ENCODE measurements around the gene MYO15B. TPM values are rescaled to one million over a fixed set of nuclear protein-coding genes. Genes with fewer than 3 reads are reported as not detected.

Gene MYO15B
- total and polyA plus RNA-seq, 2 experiments from 2014 or later, result 1.3 to 7.2 TPM

DNA sequence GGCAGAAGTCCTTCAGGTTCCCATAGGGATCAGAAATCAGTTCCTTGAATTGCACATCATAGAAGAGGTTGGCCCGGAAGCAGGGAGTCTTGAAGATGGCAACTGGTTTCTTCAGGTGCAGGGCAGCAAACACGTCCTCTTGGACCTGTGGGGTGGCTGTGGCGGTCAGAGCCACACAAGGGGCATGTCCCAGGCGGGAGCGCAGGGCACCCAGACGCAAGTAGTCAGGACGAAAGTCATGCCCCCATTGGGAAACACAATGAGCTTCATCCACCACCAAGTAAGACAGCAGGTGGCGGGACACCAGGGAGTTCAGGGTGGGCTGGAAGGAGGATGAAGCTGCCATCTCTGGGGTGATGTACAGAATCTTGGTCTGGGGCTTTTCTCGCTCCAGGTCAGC, 74.9 kb downstream of the MYO15B start:
- no peak overlapping the region for H3K27ac ChIP-seq
- no peaks in the 10 kb centered on the region for H3F3A ChIP-seq (ENCODE audit: insufficient read depth)
- no peaks in the 10 kb centered on the region for H3K9me3 ChIP-seq (ENCODE audit: low read depth)
- H3K9ac ChIP-seq, result no peak overlapping the region
- H4K20me1 ChIP-seq (ENCODE audit: insufficient read depth), result no peaks in the 10 kb centered on the region
- no peak overlapping the region for H2AFZ ChIP-seq
- no peak for DNase-seq
- no peak overlapping the region for H3K4me2 ChIP-seq (ENCODE audit: unreplicated experiment)
- peaks cover 7% of the 10 kb centered on the region; the same call in 1 of the 2 replicates for H3K4me1 ChIP-seq (ENCODE audit: insufficient read depth)
- 99 to 100% methylated on average over 9 of the region's 9 CpGs for WGBS, 2 experiments (ENCODE audit: low coverage in 1 of 2, low lambda C conversion rate in 2 of 2, missing lambda C conversion rate in 2 of 2)
- H3K9me2 ChIP-seq (ENCODE audit: insufficient read depth), result no peaks in the 10 kb centered on the region
- H3K36me3 ChIP-seq (ENCODE audit: low read depth), result no peaks in the 10 kb centered on the region; the same call in 1 of the 2 replicates
- TF ChIP-seq EZH2phosphoT487 (IDR thresholded peaks at IDR 0.05; ENCODE audit: insufficient read depth, low read depth) (no peak), EZH2 (IDR thresholded peaks at IDR 0.05; ENCODE audit: insufficient read depth, poor library complexity, severe bottlenecking) (no peak)
- H3K79me2 ChIP-seq (ENCODE audit: insufficient read depth), result peaks cover 27% of the 10 kb centered on the region
- H3K4me3 ChIP-seq, result no peak overlapping the region
- in situ Hi-C loops (cut with MboI), result no loop called here
- no peaks in the 10 kb centered on the region for H3K27me3 ChIP-seq (replicated peaks; ENCODE audit: insufficient read depth)

DNA sequence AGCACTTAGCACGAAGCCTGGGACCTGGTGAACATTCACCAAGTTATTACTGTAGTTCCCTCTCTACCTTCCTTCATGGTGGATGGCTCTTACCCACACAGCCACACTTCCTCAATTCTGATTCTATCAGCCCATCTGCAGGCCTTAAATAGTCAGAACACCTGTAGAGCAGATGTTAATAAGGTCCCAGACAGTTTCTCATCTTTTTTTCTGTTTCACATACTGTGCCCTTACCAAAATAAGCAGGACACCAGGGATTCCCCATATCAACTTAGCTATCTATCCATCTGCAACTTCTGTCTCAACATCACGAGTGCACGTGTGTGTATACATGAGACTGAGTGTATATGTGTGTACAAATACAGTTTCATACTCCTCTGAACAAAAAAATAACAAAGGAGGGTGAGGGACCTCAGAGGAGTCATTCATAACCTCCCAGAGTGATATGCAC, 76.5 kb downstream of the MYO15B start:
- Histone ChIP-seq H3K4me1 (ENCODE audit: insufficient read depth) (peaks cover 12% of the 10 kb centered on the region; the same call in 1 of the 2 replicates), H3K27ac (no peak overlapping the region), H3K9me3 (ENCODE audit: low read depth) (no peaks in the 10 kb centered on the region), H3K4me2 (ENCODE audit: unreplicated experiment) (no peak overlapping the region), H3K9ac (no peak overlapping the region), H3K27me3 (replicated peaks; ENCODE audit: insufficient read depth) (no peaks in the 10 kb centered on the region), H4K20me1 (ENCODE audit: insufficient read depth) (no peaks in the 10 kb centered on the region), H3F3A (ENCODE audit: insufficient read depth) (no peaks in the 10 kb centered on the region), H3K4me3 (no peak overlapping the region), H3K9me2 (ENCODE audit: insufficient read depth) (no peaks in the 10 kb centered on the region), H3K36me3 (ENCODE audit: low read depth) (peaks cover 5% of the 10 kb centered on the region; the same call in 1 of the 2 replicates), H3K79me2 (ENCODE audit: insufficient read depth) (peaks cover 43% of the 10 kb centered on the region), H2AFZ (no peak overlapping the region)
- 87 to 89% methylated on average over 3 of the region's 3 CpGs for WGBS, 2 experiments (ENCODE audit: low coverage in 1 of 2, low lambda C conversion rate in 2 of 2, missing lambda C conversion rate in 2 of 2)
- TF ChIP-seq EZH2 (IDR thresholded peaks at IDR 0.05; ENCODE audit: insufficient read depth, poor library complexity, severe bottlenecking) (no peak), EZH2phosphoT487 (IDR thresholded peaks at IDR 0.05; ENCODE audit: insufficient read depth, low read depth) (no peak)
- in situ Hi-C loops (cut with MboI), result no loop called here
- DNase-seq, result no peak

DNA sequence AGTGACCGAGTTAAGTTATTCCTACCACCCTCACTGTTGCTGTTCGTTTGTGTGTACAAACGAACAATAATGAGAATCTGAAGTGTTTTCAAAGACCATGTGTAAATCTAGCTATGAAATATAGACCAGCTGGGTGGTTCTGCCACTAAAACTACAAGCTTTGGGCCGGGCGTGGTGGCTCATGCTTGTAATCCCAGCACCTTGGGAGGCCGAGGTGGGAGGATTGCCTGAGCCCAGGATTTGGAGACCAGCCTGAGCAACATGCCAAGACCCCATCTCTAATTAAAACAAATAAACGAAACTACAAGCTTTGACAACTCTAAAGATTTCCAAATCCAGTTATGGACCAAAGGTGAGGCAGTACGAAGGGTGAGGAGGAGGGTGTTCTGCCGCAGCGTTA, 78.4 kb downstream of the MYO15B start:
- Histone ChIP-seq H3K4me3 (peak overlapping the region; percentile 91), H2AFZ (no peak overlapping the region), H3K27ac (no peak overlapping the region), H3K36me3 (ENCODE audit: low read depth) (peaks cover 23% of the 10 kb centered on the region), H4K20me1 (ENCODE audit: insufficient read depth) (no peaks in the 10 kb centered on the region), H3K79me2 (ENCODE audit: insufficient read depth) (peaks cover 62% of the 10 kb centered on the region), H3K9me2 (ENCODE audit: insufficient read depth) (no peaks in the 10 kb centered on the region), H3F3A (ENCODE audit: insufficient read depth) (no peaks in the 10 kb centered on the region), H3K4me1 (ENCODE audit: insufficient read depth) (peaks cover 12% of the 10 kb centered on the region; the same call in 1 of the 2 replicates), H3K4me2 (ENCODE audit: unreplicated experiment) (peak overlapping the region; percentile 85), H3K27me3 (replicated peaks; ENCODE audit: insufficient read depth) (no peaks in the 10 kb centered on the region), H3K9ac (peak overlapping the region; percentile 97), H3K9me3 (ENCODE audit: low read depth) (no peaks in the 10 kb centered on the region)
- TF ChIP-seq EZH2phosphoT487 (IDR thresholded peaks at IDR 0.05; ENCODE audit: insufficient read depth, low read depth) (no peak), EZH2 (IDR thresholded peaks at IDR 0.05; ENCODE audit: insufficient read depth, poor library complexity, severe bottlenecking) (no peak)
- in situ Hi-C loops (cut with MboI), result no loop called here
- WGBS, 2 experiments (ENCODE audit: low coverage in 1 of 2, low lambda C conversion rate in 2 of 2, missing lambda C conversion rate in 2 of 2), result 85 to 86% methylated on average over 10 of the region's 10 CpGs
- no peak for DNase-seq

DNA sequence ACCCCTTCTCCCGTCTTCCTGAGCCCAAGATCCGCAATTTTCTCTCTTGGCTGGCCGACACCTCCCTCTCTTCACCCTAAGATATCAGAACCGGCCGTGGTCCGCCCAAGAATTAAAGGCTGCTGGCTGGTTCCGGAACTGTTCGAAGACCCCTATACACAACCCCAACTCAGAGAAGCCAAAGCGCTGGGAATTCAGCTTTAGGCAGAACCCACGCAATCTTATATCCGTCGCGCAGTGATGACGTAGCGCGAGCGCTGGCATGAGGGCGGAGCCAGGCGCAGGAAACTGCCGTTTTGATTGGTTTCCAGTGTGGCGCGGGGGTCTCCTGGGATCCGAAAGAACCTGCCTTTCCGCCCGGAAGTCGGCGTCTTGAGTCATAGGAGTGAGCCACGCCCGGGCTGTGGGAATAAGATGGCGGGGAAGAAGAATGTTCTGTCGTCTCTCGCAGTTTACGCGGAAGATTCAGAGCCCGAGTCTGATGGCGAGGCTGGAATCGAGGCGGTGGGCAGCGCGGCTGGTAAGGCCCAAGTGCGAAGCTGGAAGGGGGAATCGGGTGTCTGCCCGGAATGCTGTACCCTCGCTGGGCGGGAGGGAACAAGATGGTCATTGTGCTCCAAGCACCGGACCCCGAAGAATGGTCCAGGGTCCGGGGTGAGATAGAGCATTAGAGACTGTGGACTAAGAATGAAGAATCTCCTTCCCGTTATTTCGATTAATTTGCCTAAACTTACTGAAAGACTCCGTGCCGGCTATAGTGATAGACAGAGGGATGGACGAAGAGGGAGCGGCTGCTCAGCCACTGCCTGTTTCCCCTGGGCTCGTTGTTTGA, 79.6 kb downstream of the MYO15B start, which contains the start of the genes RECQL5 and SAP30BP:
Gene RECQL5 (minus strand): TSS at position 196 of the 832 bp plus-strand sequence. CDS start 597 bp downstream, outside the sequence.
Gene SAP30BP (plus strand): TSS at position 380 of the 832 bp plus-strand sequence. CDS start 35 bp downstream, at position 415.
- peak within 1 kb of the TSS; percentile 91 for H3K4me3 ChIP-seq
- no peaks in the 10 kb centered on the region for H3K9me2 ChIP-seq (ENCODE audit: insufficient read depth)
- no peaks in the 10 kb centered on the region for H3K9me3 ChIP-seq (ENCODE audit: low read depth)
- peaks cover 73% of the 10 kb centered on the region for H3K79me2 ChIP-seq (ENCODE audit: insufficient read depth)
- peaks cover 33% of the 10 kb centered on the region for H3K36me3 ChIP-seq (ENCODE audit: low read depth)
- no peaks in the 10 kb centered on the region for H3F3A ChIP-seq (ENCODE audit: insufficient read depth)
- WGBS, 2 experiments (ENCODE audit: low coverage in 1 of 2, low lambda C conversion rate in 2 of 2, missing lambda C conversion rate in 2 of 2), result 0 to 1% methylated on average over 53 to 55 of the region's 55 CpGs
- TF ChIP-seq EZH2phosphoT487 (IDR thresholded peaks at IDR 0.05; ENCODE audit: insufficient read depth, low read depth) (no peak), EZH2 (IDR thresholded peaks at IDR 0.05; ENCODE audit: insufficient read depth, poor library complexity, severe bottlenecking) (no peak)
- peak within 1 kb of the TSS; percentile 82 for H3K27ac ChIP-seq
- peaks cover 12% of the 10 kb centered on the region; the same call in 1 of the 2 replicates for H3K4me1 ChIP-seq (ENCODE audit: insufficient read depth)
- H2AFZ ChIP-seq, result peak within 1 kb of the TSS; percentile 86
- peak within 1 kb of the TSS; percentile 97 for H3K9ac ChIP-seq
- peak; percentile 99 for DNase-seq
- peak within 1 kb of the TSS; percentile 97 for H3K4me2 ChIP-seq (ENCODE audit: unreplicated experiment)
- no peaks in the 10 kb centered on the region for H4K20me1 ChIP-seq (ENCODE audit: insufficient read depth)
- H3K27me3 ChIP-seq (replicated peaks; ENCODE audit: insufficient read depth), result no peaks in the 10 kb centered on the region
- in situ Hi-C loops (cut with MboI), result no loop called here
